Esophagus squamous epithelium (tissue), 5 donors: Measurements from ENCODE around the gene TMEM140. TPM values are rescaled to one million over a fixed set of nuclear protein-coding genes. Genes with fewer than 3 reads are reported as not detected.

ENCODE experiments used
- DNase-seq: peaks from one replicate; lab custom pipeline; 2025; lab: John Stamatoyannopoulos, UW
- H3K27ac ChIP-seq, 4 donors: fragments of 200-600 bp; sonication (generic); one replicate each; pipeline ENCODE4 v1.5.1; 2016 to 2019; ENCODE audit warnings: mild to moderate bottlenecking in 1 of 4
- H3K27me3 ChIP-seq, 4 donors: fragments of 200-600 bp; sonication (generic); 1 replicate in 3 of 4; 2 replicates in 1 of 4; pipeline versions ENCODE4 v1.5.1 to v1.6.0; 2017 to 2021; ENCODE audit warnings: antibody characterized with exemption in 1 of 4
- H3K36me3 ChIP-seq, 3 donors: fragments of 200-600 bp; sonication (generic); one replicate each; pipeline ENCODE4 v1.5.1; 2016 to 2019
- H3K4me1 ChIP-seq, 3 donors: fragments of 200-600 bp; sonication (generic); one replicate each; pipeline ENCODE4 v1.5.1; 2017 to 2019
- H3K4me3 ChIP-seq, 4 donors: fragments of 200-600 bp; sonication (generic); 1 replicate in 3 of 4; 2 replicates in 1 of 4; pipeline ENCODE4 v1.5.1; 2016 to 2019; ENCODE audit warnings: mild to moderate bottlenecking in 2 of 4, moderate library complexity in 1 of 4
- H3K9me3 ChIP-seq, 3 donors: fragments of 200-600 bp; sonication (generic); one replicate each; pipeline ENCODE4 v1.5.1; 2016 to 2019
- POLR2A ChIP-seq, 4 donors: fragments of 450-650 bp; IDR thresholded peaks; one replicate each; pipeline ENCODE4 v1.6.1; 2017; ENCODE audit warnings: antibody characterized with exemption in 4 of 4, mild to moderate bottlenecking in 4 of 4, moderate library complexity in 3 of 4
- WGBS, 2 donors: methylation state at CpG; one replicate each; pipeline ENCODE4 v1.1.5; 2018; 5-methylcytosine and 5-hydroxymethylcytosine counted together
- intact Hi-C: fragments of 100-400 bp; cut with DNase I; formaldehyde crosslinking; loops from one replicate; pipeline ENCODE4 v1.15.0; 2022
- total RNA-seq, 4 donors: library from RNA; depleted of rRNA; stranded (reverse); fragments of >200 nt; gene quantifications; one replicate each; pipeline ENCODE4 v1.1.0, GENCODE V29; 2016
- TF ChIP-seq, protein P1 (sequence below), 6 experiments: fragments of 450-650 bp in 4 of 6; fragments of 200-600 bp in 2 of 6; sonication (generic) in 2 of 6; IDR thresholded peaks; one replicate each; pipeline ENCODE4 v1.5.1; 2016 to 2019; ENCODE audit warnings: antibody characterized with exemption in 6 of 6, mild to moderate bottlenecking in 4 of 6, moderate library complexity in 4 of 6
- donor health status: DM: yes; HTN: yes; CAD: no.

Gene TMEM140
- total RNA-seq, 4 donors from 2014 or later, result 0.57 to 9.5 (median 5.2) TPM

DNA sequence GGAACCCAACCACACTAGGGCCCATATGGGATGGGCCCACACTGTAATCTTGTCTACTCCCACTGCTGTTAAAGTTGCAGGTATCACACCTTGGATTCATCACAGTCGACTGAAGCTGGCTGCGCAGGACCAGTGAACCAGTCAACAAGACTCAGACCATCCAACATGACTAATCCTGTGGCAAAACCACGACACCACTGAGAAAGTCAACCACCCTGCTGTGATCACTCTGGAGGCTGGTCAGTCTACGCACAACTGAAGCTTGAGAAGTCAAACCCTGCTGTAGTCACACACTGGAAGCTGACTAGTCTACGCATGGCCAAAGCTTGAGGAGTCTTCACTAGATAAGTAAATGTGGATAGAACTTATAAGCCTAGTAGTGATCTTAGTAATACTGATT lies 32.2 kb downstream of the TMEM140 start:
- peaks cover 0 to 34% (median 21%) of the 10 kb centered on the region in 3 donors for H3K9me3 ChIP-seq
- H3K4me3 ChIP-seq, result no peak overlapping the region
- WGBS, 2 donors, result 80 to 91% methylated on average over 2 to 3 of the region's 5 CpGs
- no peaks in the 10 kb centered on the region for H3K27me3 ChIP-seq
- TF ChIP-seq POLR2A (IDR thresholded peaks at IDR 0.05), result no peak
- TF ChIP-seq, protein P1, sequence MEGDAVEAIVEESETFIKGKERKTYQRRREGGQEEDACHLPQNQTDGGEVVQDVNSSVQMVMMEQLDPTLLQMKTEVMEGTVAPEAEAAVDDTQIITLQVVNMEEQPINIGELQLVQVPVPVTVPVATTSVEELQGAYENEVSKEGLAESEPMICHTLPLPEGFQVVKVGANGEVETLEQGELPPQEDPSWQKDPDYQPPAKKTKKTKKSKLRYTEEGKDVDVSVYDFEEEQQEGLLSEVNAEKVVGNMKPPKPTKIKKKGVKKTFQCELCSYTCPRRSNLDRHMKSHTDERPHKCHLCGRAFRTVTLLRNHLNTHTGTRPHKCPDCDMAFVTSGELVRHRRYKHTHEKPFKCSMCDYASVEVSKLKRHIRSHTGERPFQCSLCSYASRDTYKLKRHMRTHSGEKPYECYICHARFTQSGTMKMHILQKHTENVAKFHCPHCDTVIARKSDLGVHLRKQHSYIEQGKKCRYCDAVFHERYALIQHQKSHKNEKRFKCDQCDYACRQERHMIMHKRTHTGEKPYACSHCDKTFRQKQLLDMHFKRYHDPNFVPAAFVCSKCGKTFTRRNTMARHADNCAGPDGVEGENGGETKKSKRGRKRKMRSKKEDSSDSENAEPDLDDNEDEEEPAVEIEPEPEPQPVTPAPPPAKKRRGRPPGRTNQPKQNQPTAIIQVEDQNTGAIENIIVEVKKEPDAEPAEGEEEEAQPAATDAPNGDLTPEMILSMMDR (IDR thresholded peaks at IDR 0.05), result no peak
- H3K36me3 ChIP-seq, result peaks cover 16 to 46% (median 20%) of the 10 kb centered on the region in 3 donors
- peaks cover 12 to 46% (median 34%) of the 10 kb centered on the region in 3 donors for H3K4me1 ChIP-seq
- no peak overlapping the region for H3K27ac ChIP-seq
- intact Hi-C loops, result no loop called here
- no peak for DNase-seq

DNA sequence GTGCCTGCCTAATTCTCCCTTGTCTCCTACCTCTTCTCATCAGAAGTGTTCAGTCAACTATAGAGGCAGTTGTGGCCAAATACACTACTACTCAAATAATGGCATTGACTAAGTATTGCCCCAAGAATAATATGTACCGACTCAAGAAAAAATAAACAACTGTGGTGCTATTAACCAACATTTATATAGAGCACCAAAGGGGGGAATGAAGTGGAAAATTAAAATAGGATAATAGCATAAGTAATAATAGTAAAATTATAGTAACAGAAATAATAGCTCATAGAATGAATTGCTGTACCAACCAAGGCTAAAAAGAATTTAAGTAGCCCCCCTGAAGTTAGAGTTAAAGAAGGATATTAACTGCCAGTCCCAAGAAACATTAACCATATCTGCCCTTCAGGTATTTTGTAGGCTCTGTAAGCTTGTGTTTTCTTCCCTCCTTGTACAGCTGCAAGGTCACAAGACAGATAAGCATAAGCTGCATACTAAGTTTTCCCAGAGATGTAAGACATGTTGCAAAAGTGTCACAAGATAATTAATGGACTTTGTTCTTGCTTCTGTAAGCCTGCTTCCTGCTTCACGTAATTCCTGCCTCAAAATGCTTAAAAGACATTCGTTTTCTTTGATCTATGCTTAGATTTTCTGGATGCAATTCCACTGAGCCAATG lies 33.5 kb downstream of the TMEM140 start:
- 89 to 92% methylated on average over 3 of the region's 3 CpGs for WGBS, 2 donors
- Histone ChIP-seq H3K4me3 (no peak overlapping the region), H3K4me1 (peaks cover 12 to 33% (median 28%) of the 10 kb centered on the region in 3 donors), H3K27ac (no peak overlapping the region), H3K9me3 (peaks cover 0 to 34% (median 21%) of the 10 kb centered on the region in 3 donors), H3K36me3 (peaks cover 26 to 59% (median 28%) of the 10 kb centered on the region in 3 donors), H3K27me3 (no peaks in the 10 kb centered on the region)
- DNase-seq, result no peak
- no peak for TF ChIP-seq POLR2A (IDR thresholded peaks at IDR 0.05)
- TF ChIP-seq, protein P1 (IDR thresholded peaks at IDR 0.05), result no peak
- intact Hi-C loops, result no loop called here

DNA sequence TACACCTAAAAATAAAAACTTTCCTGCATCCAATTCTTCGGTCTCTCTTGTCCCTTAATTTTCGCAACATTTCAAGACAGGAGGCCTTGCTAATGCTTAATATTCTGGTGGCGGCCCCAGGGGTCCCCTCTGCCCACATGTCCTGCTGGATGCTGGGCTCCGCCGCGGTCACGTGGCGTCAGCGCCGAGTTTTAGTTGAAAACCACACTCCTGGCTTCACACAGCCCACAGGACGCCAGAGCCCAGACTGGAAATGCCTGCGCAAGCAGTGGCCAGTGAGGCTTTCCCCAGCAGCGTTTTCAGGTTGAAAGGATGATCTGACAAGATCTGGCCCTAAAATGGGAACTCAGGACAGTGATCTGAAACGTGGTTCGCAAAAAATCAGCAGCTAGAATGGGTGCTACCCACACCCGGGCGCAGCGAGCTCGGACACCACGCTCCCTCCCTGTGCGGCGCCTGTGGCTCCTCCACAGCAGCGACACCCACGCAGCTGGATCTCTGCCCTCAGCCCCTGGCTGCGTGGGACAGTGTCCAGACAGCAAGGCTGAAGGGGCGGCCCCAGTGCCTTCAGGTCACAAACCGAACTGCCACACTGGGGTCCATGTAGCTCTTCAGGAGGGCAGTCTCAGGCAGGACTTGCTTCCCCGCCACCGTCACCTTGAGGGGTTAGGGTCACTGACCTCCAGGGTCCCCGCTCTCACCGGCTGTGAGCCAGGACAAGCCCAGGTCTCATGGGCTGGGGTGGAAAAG lies 34.2 kb downstream of the TMEM140 start:
- intact Hi-C loops, result no loop called here
- H3K4me3 ChIP-seq, result no peak overlapping the region
- no peak overlapping the region for H3K27ac ChIP-seq
- TF ChIP-seq, protein P1 (IDR thresholded peaks at IDR 0.05), result no peak
- no peak for TF ChIP-seq POLR2A (IDR thresholded peaks at IDR 0.05)
- peaks cover 0 to 34% (median 21%) of the 10 kb centered on the region in 3 donors for H3K9me3 ChIP-seq
- DNase-seq, result no peak
- H3K27me3 ChIP-seq, result no peaks in the 10 kb centered on the region
- H3K36me3 ChIP-seq, result peaks cover 30 to 66% (median 35%) of the 10 kb centered on the region in 3 donors
- WGBS, 2 donors, result 95 to 99% methylated on average over 13 to 20 of the region's 31 CpGs
- H3K4me1 ChIP-seq, result peaks cover 4 to 26% (median 22%) of the 10 kb centered on the region in 3 donors

DNA sequence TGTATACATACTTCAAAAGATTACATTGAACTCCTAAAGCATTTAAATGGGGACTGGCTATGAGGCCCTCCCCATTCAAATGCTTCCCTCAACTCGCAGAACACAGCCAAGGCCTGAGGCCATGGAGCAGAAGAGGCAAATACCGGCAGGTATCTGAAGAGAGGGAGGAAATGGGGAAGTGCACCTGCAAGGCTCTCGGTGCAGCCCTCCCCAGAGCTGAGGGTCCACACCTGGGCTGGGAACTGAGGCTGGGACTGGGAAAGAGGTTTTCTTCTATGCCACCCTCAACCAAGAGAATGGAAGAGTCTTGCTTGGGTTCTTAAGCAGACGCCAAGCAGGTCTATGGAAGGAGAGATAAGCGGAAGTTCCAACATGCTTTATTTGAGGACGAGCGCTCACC lies 35.6 kb downstream of the TMEM140 start:
- H3K4me3 ChIP-seq, result no peak overlapping the region
- peaks cover 36 to 80% (median 46%) of the 10 kb centered on the region in 3 donors for H3K36me3 ChIP-seq
- H3K27me3 ChIP-seq, result no peaks in the 10 kb centered on the region
- H3K9me3 ChIP-seq, result peaks cover 0 to 34% (median 21%) of the 10 kb centered on the region in 3 donors
- WGBS, 2 donors, result 82 to 91% methylated on average over 7 of the region's 7 CpGs
- H3K27ac ChIP-seq, result no peak overlapping the region
- no peak for DNase-seq
- TF ChIP-seq, protein P1 (IDR thresholded peaks at IDR 0.05), result no peak
- TF ChIP-seq POLR2A (IDR thresholded peaks at IDR 0.05), result no peak
- peaks cover 0 to 14% (median 13%) of the 10 kb centered on the region in 3 donors for H3K4me1 ChIP-seq
- intact Hi-C loops, result no loop called here
